AG09309 (cell line): ENCODE data around the gene PTPRN2.

Source experiments
- DNase-seq: peaks from one replicate; pipeline ENCODE4 v3.0.0-alpha.2; 2010; ENCODE audit warnings: low read depth
- H3K4me3 ChIP-seq: 2 replicates; pipeline ENCODE4 v1.5.1; 2011; ENCODE audit warnings: mild to moderate bottlenecking, low read depth, low read length, moderate library complexity; ENCODE audit not compliant: control insufficient read depth
- TF ChIP-seq, protein P1 (sequence below): IDR thresholded peaks from 2 replicates; pipeline ENCODE4 v1.5.1; 2011; ENCODE audit warnings: mild to moderate bottlenecking, low read depth, low read length, inconsistent platforms; ENCODE audit not compliant: insufficient read depth, control insufficient read depth; ENCODE audit errors: missing control alignments

Gene PTPRN2

DNA sequence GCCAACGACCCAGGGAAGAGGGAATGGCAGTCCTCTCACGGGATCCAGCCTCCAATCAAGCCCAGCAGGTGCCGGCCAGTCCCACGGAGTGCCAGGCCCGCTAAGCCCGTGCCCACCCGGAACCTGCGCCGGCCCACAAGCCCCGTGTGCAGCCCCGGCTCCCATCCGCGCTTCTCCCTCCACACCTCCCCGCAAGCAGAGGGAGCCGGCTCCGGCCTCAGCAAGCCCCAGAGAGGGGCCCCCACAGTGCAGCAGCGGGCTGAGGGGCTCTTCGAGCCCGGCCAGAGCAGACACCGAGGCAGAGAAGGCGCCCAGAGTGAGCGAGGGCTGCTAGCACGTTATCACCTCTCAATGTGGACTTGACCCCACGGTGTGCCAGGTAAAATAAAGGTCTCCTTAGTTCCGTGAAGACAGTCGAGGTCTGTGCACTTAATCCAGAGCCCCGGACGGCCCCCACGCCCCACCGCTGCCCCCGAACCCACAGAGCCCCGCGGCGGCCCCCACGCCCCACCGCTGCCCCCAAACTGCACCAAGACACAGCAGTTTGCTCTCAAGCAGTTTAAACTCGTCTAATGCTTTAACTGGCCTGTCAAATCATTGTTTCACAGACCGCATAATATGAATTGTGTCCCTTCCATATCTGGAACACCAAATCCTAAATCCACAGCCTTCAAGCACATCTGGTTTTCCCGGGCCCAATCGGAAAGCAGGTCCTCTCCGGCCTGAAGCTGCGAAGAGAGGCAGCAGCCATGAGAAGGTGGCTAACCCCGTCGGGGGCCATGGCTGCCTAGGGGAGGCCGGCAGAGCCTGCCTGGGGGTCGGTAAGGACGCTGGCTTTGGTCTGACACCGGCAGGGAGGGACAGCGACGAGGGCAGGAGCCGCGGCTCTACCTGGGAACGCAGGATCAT lies 307.8 kb downstream of the PTPRN2 start:
- TF ChIP-seq, protein P1, sequence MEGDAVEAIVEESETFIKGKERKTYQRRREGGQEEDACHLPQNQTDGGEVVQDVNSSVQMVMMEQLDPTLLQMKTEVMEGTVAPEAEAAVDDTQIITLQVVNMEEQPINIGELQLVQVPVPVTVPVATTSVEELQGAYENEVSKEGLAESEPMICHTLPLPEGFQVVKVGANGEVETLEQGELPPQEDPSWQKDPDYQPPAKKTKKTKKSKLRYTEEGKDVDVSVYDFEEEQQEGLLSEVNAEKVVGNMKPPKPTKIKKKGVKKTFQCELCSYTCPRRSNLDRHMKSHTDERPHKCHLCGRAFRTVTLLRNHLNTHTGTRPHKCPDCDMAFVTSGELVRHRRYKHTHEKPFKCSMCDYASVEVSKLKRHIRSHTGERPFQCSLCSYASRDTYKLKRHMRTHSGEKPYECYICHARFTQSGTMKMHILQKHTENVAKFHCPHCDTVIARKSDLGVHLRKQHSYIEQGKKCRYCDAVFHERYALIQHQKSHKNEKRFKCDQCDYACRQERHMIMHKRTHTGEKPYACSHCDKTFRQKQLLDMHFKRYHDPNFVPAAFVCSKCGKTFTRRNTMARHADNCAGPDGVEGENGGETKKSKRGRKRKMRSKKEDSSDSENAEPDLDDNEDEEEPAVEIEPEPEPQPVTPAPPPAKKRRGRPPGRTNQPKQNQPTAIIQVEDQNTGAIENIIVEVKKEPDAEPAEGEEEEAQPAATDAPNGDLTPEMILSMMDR = no peak

DNA sequence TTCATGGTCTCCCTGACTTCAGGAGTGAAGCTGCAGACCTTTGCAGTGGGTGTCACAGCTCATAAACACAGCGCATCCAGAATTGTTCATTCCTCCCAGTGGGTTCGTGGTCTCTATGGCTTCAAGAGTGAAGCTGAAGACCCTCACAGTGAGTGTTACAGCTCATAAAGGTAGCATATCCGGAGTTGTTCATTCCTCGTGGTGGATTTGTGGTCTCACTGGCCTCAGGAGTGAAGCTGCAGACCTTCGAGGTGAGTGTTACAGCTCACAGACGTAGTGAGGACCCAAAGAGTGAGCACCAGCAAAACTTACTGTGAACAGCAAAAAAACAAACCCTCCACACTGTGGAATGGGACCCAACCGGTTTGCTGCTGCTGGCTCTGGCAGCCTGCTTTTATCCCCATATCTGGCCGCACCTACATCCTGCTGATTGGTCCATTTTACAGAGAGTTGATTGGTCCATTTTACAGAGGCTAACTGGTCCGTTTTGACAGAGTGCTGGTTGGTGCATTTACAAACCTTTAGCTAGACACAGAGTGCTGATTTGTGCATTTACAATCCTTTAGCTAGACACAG lies 308.8 kb downstream of the PTPRN2 start:
- TF ChIP-seq, protein P1 = no peak
- no peak for DNase-seq
- H3K4me3 ChIP-seq = no peak overlapping the region

More for the DNA sequence above, 307.8 kb downstream of the PTPRN2 start:
- H3K4me3 ChIP-seq = no peak overlapping the region
- no peak for DNase-seq

DNA sequence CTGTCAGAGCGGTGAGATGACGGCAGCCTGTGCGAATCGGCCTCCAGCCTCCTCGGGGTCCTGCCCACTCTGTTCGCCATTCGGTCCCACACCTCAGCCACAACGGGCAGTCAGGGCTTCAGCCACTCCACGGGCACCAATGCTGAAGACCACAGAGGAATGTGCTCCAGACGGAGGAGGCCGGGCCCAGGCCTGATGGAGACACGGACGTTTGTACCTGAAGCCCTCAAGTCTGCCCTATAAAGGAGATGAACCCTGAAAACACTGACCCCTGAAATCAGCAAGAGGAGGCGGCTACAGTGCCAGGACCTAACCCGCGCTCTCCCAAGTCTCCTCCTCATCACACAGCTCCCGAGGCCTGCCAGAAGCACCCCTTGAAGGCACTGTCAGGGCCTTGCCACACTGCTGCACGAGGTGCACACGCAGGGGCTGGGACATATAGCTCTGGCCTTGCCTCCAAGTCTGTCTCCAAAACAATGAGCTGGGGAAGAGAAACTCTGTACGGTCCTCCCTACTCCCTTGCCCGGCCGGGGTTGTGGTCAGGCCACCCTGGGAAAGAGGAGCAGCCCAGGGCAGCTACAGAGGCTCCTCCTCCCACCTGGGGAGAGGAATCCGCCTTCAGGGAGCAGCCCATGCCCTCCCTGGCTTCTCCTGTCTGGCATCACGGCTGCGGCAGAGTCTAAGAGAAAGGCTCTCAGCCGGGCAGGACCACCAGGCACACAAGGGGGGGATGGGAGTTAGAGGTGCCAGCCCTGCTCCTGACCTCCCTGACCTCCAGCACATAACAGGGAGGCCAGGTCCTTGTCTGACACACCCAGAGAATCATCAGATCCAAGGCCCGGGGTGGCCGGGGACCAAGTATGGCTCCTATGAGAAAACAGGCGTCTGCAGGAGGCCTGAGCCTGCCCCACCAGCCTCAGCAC lies 310.1 kb downstream of the PTPRN2 start:
- DNase-seq = no peak
- TF ChIP-seq, protein P1 = no peak
- H3K4me3 ChIP-seq = no peak overlapping the region

DNA sequence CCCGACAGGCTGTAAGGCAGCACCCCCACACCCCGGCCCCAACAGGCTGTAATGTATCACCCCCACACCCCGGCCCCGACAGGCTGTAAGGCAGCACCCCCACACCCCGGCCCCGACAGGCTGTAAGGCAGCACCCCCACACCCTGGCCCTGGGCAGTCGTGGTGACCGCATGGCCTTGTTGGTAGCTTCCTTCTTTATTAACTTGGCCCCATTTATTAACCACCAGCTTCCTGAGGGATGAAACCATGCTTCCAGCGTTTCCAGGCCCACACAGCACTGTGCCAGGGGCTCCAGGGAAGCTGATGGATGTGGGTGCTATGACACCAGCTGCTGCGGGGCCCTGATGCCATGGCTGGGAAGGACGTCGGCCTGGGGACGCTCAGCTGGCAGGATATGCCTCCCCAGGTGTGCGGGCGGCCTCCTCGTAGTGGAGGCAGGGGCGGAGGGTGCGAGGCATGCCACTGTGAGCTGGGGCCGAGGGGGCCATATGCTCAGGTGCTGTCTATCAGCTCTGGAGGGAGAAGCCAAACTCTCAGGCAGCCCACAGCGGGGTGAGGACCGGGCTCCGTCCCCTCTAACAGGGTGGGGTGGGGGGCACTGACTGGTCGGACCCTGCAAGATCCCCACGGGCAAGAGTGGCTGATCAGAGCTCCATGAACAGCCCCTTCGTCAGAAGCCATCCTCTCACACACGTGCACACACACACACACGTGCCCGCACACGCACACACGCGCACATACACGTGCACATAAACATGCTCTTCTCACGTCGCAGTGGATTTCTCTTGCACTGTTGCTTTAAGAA lies 311.0 kb downstream of the PTPRN2 start:
- H3K4me3 ChIP-seq = no peak overlapping the region
- TF ChIP-seq, protein P1 = no peak
- no peak for DNase-seq

DNA sequence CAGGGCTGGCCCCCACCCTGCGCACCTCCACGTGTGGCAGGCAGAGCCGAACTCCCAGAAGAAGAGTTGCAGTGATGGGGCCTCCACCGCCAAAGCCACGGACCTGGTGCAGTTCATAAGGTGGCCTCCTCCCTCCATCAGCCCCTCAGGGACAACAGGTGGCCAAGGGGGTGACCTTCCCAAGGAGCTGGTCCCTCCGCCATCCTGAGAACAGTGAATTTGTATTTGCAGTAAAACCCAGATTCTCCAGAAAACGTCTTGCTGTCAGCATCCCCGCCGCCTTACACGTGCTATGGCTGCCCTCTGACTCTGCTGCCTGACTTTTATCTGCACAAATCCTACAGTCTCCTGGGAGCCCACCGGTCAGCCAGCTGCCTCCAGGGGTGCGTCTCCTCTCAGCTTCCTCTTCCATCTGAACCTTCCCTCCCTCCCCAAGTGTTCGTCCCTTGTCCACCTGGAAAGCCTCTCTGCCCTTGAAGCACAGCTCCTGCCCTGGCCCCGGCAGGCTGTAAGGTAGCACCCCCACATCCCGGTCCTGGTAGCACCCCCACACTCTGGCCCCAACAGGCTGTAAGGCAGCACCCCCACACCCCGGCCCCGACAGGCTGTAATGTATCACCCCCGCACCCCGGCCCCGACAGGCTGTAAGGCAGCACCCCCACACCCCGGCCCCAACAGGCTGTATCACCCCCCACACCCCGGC lies 311.8 kb downstream of the PTPRN2 start:
- no peak overlapping the region for H3K4me3 ChIP-seq
- TF ChIP-seq, protein P1 = no peak
- no peak for DNase-seq
